Endothelial cell of umbilical vein (primary cell): Measurements from ENCODE around the gene ZNF672.

Experiments
- EZH2 ChIP-seq: IDR thresholded peaks from 2 replicates; pipeline ENCODE4 v1.6.1; 2012; ENCODE audit warnings: borderline replicate concordance, low read depth, mild to moderate bottlenecking, moderate library complexity, low read length, inconsistent platforms; ENCODE audit not compliant: severe bottlenecking
- FOS ChIP-seq: IDR thresholded peaks from 2 replicates; pipeline ENCODE4 v1.6.1; 2011; ENCODE audit warnings: mild to moderate bottlenecking, low read length, moderate library complexity, borderline replicate concordance; ENCODE audit not compliant: insufficient read depth
- MYC ChIP-seq: IDR thresholded peaks from one replicate; pipeline ENCODE4 v1.6.1; 2011; ENCODE audit warnings: mild to moderate bottlenecking, low read depth, low read length
- POLR2A ChIP-seq: IDR thresholded peaks from 2 replicates; pipeline ENCODE4 v1.6.1; 2012; ENCODE audit warnings: low read depth, mild to moderate bottlenecking, control low read depth, low read length
- POLR2AphosphoS5 ChIP-seq: IDR thresholded peaks from 2 replicates; pipeline ENCODE4 v1.6.1; 2012; ENCODE audit warnings: low read depth, mild to moderate bottlenecking, control low read depth, low read length, moderate library complexity; ENCODE audit not compliant: insufficient read depth
- TF ChIP-seq, protein P1 (sequence below), 2 donors: IDR thresholded peaks; 1 replicate in 1 of 2; 2 replicates in 1 of 2; pipeline ENCODE4 v1.5.1; 2011; ENCODE audit warnings: low read length in 2 of 2, mild to moderate bottlenecking in 2 of 2, moderate library complexity in 2 of 2, control low read depth in 1 of 2, inconsistent platforms in 1 of 2, low read depth in 1 of 2; ENCODE audit not compliant: insufficient read depth in 1 of 2; ENCODE audit errors: extremely low read depth in 1 of 2

DNA sequence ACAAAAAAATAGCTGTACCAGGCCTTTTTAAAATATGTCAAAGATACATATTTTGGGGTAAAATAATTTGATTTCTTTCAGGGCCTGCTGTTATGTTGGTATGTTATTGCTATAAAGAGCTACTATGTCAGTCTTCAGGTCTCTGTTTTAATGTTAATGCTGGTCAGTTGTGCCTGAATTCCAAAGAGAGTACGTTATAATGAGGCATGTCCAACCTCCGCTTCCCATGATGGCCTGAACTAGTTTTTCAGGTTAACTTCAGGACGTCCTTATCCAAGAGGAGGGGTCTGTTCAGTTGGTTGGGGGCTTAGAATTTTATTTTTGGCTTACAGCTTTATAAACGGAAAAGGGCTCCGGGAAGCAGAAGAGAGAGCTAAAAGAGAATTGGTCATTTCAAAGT lies 47.6 kb upstream of the ZNF672 start:
- TF ChIP-seq POLR2AphosphoS5, result no peak
- TF ChIP-seq, protein P1, sequence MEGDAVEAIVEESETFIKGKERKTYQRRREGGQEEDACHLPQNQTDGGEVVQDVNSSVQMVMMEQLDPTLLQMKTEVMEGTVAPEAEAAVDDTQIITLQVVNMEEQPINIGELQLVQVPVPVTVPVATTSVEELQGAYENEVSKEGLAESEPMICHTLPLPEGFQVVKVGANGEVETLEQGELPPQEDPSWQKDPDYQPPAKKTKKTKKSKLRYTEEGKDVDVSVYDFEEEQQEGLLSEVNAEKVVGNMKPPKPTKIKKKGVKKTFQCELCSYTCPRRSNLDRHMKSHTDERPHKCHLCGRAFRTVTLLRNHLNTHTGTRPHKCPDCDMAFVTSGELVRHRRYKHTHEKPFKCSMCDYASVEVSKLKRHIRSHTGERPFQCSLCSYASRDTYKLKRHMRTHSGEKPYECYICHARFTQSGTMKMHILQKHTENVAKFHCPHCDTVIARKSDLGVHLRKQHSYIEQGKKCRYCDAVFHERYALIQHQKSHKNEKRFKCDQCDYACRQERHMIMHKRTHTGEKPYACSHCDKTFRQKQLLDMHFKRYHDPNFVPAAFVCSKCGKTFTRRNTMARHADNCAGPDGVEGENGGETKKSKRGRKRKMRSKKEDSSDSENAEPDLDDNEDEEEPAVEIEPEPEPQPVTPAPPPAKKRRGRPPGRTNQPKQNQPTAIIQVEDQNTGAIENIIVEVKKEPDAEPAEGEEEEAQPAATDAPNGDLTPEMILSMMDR (IDR thresholded peaks at IDR 0.05; ENCODE audit: extremely low read depth in 1 of 2, insufficient read depth in 1 of 2, low read depth in 1 of 2, low read length in 2 of 2), result no peak
- TF ChIP-seq POLR2A, result no peak
- no peak for TF ChIP-seq MYC
- TF ChIP-seq EZH2, result no peak
- no peak for TF ChIP-seq FOS
